ENCODE data around the gene TCOF1. TPM values are rescaled to one million over a fixed set of nuclear protein-coding genes. Genes with fewer than 3 reads are reported as not detected.

TCOF1 gene
- total and polyA plus RNA-seq, 2 of the 8 experiments (the other 6 are each of a cell fraction or from before 2014, with no cell fraction given), result 35.9 to 170 TPM

DNA sequence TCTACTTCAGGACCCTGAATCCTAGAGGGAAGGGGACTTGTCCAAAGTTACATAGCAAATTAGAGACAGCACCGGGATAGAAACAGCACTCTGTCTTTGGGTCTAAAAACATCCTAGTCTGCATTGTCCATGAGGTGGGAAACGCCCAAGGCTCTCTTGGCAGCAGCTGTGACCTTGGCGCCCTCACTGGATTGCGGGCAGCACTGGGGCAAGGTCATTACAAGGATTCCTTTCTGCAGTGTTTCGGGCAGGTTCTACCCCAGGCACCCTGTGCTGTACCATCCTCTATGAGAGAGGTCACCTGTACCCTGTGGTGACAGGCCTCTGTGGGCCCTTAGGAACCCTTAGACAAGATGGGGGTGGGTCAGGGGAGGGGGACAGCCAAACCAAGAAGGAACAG lies 46.6 kb downstream of the TCOF1 start (continued):
- TF ChIP-seq, protein P1, sequence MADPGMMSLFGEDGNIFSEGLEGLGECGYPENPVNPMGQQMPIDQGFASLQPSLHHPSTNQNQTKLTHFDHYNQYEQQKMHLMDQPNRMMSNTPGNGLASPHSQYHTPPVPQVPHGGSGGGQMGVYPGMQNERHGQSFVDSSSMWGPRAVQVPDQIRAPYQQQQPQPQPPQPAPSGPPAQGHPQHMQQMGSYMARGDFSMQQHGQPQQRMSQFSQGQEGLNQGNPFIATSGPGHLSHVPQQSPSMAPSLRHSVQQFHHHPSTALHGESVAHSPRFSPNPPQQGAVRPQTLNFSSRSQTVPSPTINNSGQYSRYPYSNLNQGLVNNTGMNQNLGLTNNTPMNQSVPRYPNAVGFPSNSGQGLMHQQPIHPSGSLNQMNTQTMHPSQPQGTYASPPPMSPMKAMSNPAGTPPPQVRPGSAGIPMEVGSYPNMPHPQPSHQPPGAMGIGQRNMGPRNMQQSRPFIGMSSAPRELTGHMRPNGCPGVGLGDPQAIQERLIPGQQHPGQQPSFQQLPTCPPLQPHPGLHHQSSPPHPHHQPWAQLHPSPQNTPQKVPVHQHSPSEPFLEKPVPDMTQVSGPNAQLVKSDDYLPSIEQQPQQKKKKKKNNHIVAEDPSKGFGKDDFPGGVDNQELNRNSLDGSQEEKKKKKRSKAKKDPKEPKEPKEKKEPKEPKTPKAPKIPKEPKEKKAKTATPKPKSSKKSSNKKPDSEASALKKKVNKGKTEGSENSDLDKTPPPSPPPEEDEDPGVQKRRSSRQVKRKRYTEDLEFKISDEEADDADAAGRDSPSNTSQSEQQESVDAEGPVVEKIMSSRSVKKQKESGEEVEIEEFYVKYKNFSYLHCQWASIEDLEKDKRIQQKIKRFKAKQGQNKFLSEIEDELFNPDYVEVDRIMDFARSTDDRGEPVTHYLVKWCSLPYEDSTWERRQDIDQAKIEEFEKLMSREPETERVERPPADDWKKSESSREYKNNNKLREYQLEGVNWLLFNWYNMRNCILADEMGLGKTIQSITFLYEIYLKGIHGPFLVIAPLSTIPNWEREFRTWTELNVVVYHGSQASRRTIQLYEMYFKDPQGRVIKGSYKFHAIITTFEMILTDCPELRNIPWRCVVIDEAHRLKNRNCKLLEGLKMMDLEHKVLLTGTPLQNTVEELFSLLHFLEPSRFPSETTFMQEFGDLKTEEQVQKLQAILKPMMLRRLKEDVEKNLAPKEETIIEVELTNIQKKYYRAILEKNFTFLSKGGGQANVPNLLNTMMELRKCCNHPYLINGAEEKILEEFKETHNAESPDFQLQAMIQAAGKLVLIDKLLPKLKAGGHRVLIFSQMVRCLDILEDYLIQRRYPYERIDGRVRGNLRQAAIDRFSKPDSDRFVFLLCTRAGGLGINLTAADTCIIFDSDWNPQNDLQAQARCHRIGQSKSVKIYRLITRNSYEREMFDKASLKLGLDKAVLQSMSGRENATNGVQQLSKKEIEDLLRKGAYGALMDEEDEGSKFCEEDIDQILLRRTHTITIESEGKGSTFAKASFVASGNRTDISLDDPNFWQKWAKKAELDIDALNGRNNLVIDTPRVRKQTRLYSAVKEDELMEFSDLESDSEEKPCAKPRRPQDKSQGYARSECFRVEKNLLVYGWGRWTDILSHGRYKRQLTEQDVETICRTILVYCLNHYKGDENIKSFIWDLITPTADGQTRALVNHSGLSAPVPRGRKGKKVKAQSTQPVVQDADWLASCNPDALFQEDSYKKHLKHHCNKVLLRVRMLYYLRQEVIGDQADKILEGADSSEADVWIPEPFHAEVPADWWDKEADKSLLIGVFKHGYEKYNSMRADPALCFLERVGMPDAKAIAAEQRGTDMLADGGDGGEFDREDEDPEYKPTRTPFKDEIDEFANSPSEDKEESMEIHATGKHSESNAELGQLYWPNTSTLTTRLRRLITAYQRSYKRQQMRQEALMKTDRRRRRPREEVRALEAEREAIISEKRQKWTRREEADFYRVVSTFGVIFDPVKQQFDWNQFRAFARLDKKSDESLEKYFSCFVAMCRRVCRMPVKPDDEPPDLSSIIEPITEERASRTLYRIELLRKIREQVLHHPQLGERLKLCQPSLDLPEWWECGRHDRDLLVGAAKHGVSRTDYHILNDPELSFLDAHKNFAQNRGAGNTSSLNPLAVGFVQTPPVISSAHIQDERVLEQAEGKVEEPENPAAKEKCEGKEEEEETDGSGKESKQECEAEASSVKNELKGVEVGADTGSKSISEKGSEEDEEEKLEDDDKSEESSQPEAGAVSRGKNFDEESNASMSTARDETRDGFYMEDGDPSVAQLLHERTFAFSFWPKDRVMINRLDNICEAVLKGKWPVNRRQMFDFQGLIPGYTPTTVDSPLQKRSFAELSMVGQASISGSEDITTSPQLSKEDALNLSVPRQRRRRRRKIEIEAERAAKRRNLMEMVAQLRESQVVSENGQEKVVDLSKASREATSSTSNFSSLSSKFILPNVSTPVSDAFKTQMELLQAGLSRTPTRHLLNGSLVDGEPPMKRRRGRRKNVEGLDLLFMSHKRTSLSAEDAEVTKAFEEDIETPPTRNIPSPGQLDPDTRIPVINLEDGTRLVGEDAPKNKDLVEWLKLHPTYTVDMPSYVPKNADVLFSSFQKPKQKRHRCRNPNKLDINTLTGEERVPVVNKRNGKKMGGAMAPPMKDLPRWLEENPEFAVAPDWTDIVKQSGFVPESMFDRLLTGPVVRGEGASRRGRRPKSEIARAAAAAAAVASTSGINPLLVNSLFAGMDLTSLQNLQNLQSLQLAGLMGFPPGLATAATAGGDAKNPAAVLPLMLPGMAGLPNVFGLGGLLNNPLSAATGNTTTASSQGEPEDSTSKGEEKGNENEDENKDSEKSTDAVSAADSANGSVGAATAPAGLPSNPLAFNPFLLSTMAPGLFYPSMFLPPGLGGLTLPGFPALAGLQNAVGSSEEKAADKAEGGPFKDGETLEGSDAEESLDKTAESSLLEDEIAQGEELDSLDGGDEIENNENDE (IDR thresholded peaks at IDR 0.05; ENCODE audit: insufficient replicate concordance, low read length), result no peak
- TF ChIP-seq BRCA1 (IDR thresholded peaks at IDR 0.05; ENCODE audit: low read depth, low read length) (no peak), POLR2AphosphoS5 (IDR thresholded peaks at IDR 0.05; ENCODE audit: low read depth, low read length) (no peak), SRF (IDR thresholded peaks at IDR 0.05; ENCODE audit: low read depth, low read length) (no peak), EZH2 (IDR thresholded peaks at IDR 0.05; ENCODE audit: low read depth, low read length, severe bottlenecking) (no peak), NANOG (IDR thresholded peaks at IDR 0.05; ENCODE audit: insufficient read depth, low read depth, low read length, poor library complexity, severe bottlenecking) (no peak), CBX5 (IDR thresholded peaks at IDR 0.05; ENCODE audit: low read depth, low read length) (no peak), JUND (IDR thresholded peaks at IDR 0.05; ENCODE audit: low read length) (no peak), KDM4A (IDR thresholded peaks at IDR 0.05; ENCODE audit: low read depth, low read length, severe bottlenecking) (no peak), ZNF274 (IDR thresholded peaks at IDR 0.05; ENCODE audit: borderline replicate concordance, extremely low read depth, low read length) (no peak), SP2 (IDR thresholded peaks at IDR 0.05; ENCODE audit: low read length) (no peak), SP4 (IDR thresholded peaks at IDR 0.05; ENCODE audit: low read length) (no peak)
- TF ChIP-seq, protein P2, sequence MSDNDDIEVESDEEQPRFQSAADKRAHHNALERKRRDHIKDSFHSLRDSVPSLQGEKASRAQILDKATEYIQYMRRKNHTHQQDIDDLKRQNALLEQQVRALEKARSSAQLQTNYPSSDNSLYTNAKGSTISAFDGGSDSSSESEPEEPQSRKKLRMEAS (IDR thresholded peaks at IDR 0.05), result no peak
